ENCODE measurements around the gene BDP1.
"Not testable (repeated sequence)": the region's sequence is repeated elsewhere in the genome, so short reads cannot be mapped to it uniquely, and the experiment has no call there.

The BDP1 gene

GRCh38 chr5:71564895-71565294 lies 109.4 kb downstream of the BDP1 start:
- DNase-seq (ENCODE audit: low read depth in 2 of 2): no peak

- no peak for DNase-seq (ENCODE audit: low read depth in 2 of 2)
Observed at GRCh38 chr5:71569748-71570509, 114.5 kb downstream of the BDP1 start.

GRCh38 chr5:71571811-71572210 lies 116.4 kb downstream of the BDP1 start:
- DNase-seq (ENCODE audit: low read depth in 2 of 2): not testable (repeated sequence)

GRCh38 chr5:71573591-71573990 lies 118.1 kb downstream of the BDP1 start:
- no peak for DNase-seq (ENCODE audit: low read depth in 2 of 2)

GRCh38 chr5:71575588-71575987 lies 120.1 kb downstream of the BDP1 start:
- DNase-seq (ENCODE audit: low read depth in 2 of 2): not testable (repeated sequence)

GRCh38 chr5:71576241-71576640 lies 120.8 kb downstream of the BDP1 start:
- no peak for DNase-seq (ENCODE audit: low read depth in 2 of 2)

- DNase-seq (ENCODE audit: low read depth in 2 of 2): not testable (repeated sequence)
Observed at GRCh38 chr5:71577839-71578238, 122.4 kb downstream of the BDP1 start.

GRCh38 chr5:71582945-71583584 lies 127.6 kb downstream of the BDP1 start:
- DNase-seq (ENCODE audit: low read depth in 2 of 2): no peak

- DNase-seq (ENCODE audit: low read depth in 2 of 2): no peak
Observed at GRCh38 chr5:71586052-71586940, 130.8 kb downstream of the BDP1 start.

- DNase-seq (ENCODE audit: low read depth in 2 of 2): peak; percentile 90 to 92
Observed at GRCh38 chr5:71586941-71587765, 131.7 kb downstream of the BDP1 start, which contains the start of gene MCCC2. MCCC2 (plus strand) TSS chr5:71587340; CDS start chr5:71587426, 86 bp downstream.

GRCh38 chr5:71587766-71588532 lies 132.5 kb downstream of the BDP1 start:
- DNase-seq (ENCODE audit: low read depth in 2 of 2): no peak

GRCh38 chr5:71588533-71588885 lies 133.1 kb downstream of the BDP1 start:
- no peak for DNase-seq (ENCODE audit: low read depth in 2 of 2)

- no peak for DNase-seq (ENCODE audit: low read depth in 2 of 2)
Observed at GRCh38 chr5:71589903-71590302, 134.5 kb downstream of the BDP1 start.

- no peak for DNase-seq (ENCODE audit: low read depth in 2 of 2)
Observed at GRCh38 chr5:71591100-71591499, 135.6 kb downstream of the BDP1 start.

- no peak for DNase-seq (ENCODE audit: low read depth in 2 of 2)
Observed at GRCh38 chr5:71596169-71596568, 140.7 kb downstream of the BDP1 start.

- no peak for DNase-seq (ENCODE audit: low read depth in 2 of 2)
Observed at GRCh38 chr5:71597001-71597400, 141.6 kb downstream of the BDP1 start.

GRCh38 chr5:71600783-71601182 lies 145.3 kb downstream of the BDP1 start:
- no peak for DNase-seq (ENCODE audit: low read depth in 2 of 2)

GRCh38 chr5:71601222-71602026 lies 146.0 kb downstream of the BDP1 start:
- peak; percentile 44 to 69 for DNase-seq (ENCODE audit: low read depth in 2 of 2)

- DNase-seq (ENCODE audit: low read depth in 2 of 2): not testable (repeated sequence)
Observed at GRCh38 chr5:71609916-71610315, 154.5 kb downstream of the BDP1 start.

- no peak for DNase-seq (ENCODE audit: low read depth in 2 of 2)
Observed at GRCh38 chr5:71615809-71616208, 160.4 kb downstream of the BDP1 start.

All from activated CD8-positive, alpha-beta memory T cell treated with anti-CD3 and anti-CD28 coated beads for 4 hours (primary cell).